AG04450 (cell line): ENCODE measurements around the gene PDE1C. TPM values are rescaled to one million over a fixed set of nuclear protein-coding genes. Genes with fewer than 3 reads are reported as not detected.

ENCODE experiments used
- CTCF ChIA-PET: fragments of 300-600, 350-600 bp; formaldehyde crosslinking; extraction: SDS; loops from one replicate; lab custom pipeline; 2022; ENCODE audit warnings: antibody characterized with exemption, inconsistent platforms; lab: Charles Lee
- POLR2A ChIA-PET: fragments of 350-600 bp; formaldehyde crosslinking; extraction: SDS; loops from one replicate; lab custom pipeline; 2021; ENCODE audit warnings: antibody characterized with exemption, inconsistent platforms; lab: Yijun Ruan, JAX
- DNase-seq: peaks from one replicate; pipeline ENCODE4 v3.0.0-alpha.2; 2011; ENCODE audit warnings: low read depth, low spot score
- H3K27ac ChIP-seq: one replicate; pipeline ENCODE4 v1.5.1; 2012; ENCODE audit warnings: low read depth, low read length, control low read depth
- H3K27me3 ChIP-seq: one replicate; pipeline ENCODE4 v1.6.0; 2012; ENCODE audit warnings: low read length; ENCODE audit not compliant: control insufficient read depth, insufficient read depth
- H3K4me3 ChIP-seq: 2 replicates; pipeline ENCODE4 v1.5.1; 2011; ENCODE audit warnings: mild to moderate bottlenecking, low read depth, low read length, control low read depth
- H3K9me3 ChIP-seq: 2 replicates; pipeline ENCODE4 v1.5.1; 2012; ENCODE audit warnings: low read length; ENCODE audit not compliant: control insufficient read depth, insufficient read depth
- polyA plus RNA-seq: library from polyadenylated mRNA; depleted of rRNA; stranded (reverse); fragments of >200 nt; gene quantifications from 2 replicates; pipeline ENCODE4 v1.2.3, GENCODE V29; 2011
- TF ChIP-seq, protein P1 (sequence below): IDR thresholded peaks from 2 replicates; pipeline ENCODE4 v1.5.1; 2011; ENCODE audit warnings: low read depth, low read length, control low read depth, inconsistent platforms

The PDE1C gene
- polyA plus RNA-seq, 1 experiment: 3.8 TPM

DNA sequence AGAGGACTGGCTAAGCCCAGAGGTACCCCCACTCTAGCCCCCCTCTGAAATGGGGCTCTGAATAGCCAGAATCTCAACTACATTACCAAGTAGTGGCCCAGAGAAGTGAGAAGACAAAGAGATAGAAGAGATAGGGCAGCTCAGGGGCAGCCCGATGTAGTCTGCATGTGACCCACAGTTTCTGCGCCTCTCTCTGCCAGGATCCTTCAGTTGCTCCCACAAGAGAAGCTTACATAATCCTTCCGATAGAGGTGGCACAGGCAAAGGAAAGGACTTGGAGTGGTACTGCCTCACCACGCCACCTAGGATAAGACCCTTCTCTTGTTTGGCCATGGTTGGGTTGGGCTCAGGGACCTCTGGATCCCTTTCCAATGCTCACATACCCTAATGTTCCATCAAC lies 5.4 kb upstream of the PDE1C start:
- POLR2A ChIA-PET: no interaction called here
- TF ChIP-seq, protein P1, sequence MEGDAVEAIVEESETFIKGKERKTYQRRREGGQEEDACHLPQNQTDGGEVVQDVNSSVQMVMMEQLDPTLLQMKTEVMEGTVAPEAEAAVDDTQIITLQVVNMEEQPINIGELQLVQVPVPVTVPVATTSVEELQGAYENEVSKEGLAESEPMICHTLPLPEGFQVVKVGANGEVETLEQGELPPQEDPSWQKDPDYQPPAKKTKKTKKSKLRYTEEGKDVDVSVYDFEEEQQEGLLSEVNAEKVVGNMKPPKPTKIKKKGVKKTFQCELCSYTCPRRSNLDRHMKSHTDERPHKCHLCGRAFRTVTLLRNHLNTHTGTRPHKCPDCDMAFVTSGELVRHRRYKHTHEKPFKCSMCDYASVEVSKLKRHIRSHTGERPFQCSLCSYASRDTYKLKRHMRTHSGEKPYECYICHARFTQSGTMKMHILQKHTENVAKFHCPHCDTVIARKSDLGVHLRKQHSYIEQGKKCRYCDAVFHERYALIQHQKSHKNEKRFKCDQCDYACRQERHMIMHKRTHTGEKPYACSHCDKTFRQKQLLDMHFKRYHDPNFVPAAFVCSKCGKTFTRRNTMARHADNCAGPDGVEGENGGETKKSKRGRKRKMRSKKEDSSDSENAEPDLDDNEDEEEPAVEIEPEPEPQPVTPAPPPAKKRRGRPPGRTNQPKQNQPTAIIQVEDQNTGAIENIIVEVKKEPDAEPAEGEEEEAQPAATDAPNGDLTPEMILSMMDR: no peak
- Histone ChIP-seq H3K9me3 (peaks cover 12% of the 10 kb centered on the region), H3K27me3 (no peaks in the 10 kb centered on the region), H3K4me3 (no peak overlapping the region), H3K27ac (no peak overlapping the region)
- CTCF ChIA-PET: no interaction called here
- no peak for DNase-seq

DNA sequence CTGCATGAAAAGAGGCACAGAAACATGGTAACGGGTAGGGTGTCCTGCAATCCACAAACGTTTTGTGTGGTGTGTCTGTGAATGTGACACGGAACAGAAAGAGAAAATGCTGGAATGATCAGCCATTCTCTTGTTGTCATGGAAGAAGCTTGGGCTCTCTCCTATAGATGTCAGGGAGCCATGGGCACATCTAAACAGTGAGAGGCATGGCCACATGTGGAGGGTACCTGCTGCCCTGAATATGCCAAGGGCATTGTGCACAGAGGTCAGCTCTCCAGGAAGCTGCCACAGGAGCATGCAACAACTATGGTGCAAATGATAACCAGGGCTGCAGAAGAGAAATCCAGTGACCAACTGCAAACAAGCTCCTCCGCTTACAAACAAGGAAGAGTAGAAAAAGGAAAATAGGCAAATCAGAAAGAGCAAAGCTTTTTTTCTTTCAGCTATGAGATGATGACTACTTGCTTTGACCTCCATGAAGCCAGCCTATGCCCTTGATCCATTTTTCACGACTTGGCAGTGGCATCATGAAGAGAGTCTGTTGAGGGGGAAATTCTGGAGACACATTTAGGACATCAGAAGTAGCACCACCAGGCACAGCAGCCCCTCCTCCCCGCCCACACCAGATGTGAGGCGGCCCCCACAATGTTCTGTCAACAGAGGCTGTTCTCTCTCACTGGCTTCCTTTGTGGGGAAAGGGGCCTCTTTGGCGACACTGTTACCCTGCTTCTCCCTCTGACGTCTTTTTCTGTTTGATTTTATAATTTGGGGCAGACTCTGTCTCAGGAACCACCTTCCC lies 4.8 kb upstream of the PDE1C start:
- TF ChIP-seq, protein P1: no peak
- ChIA-PET CTCF (no interaction called here), POLR2A (no interaction called here)
- H3K4me3 ChIP-seq: no peak overlapping the region
- no peak overlapping the region for H3K27ac ChIP-seq
- peaks cover 16% of the 10 kb centered on the region for H3K9me3 ChIP-seq
- H3K27me3 ChIP-seq: peaks cover 4% of the 10 kb centered on the region
- no peak for DNase-seq

DNA sequence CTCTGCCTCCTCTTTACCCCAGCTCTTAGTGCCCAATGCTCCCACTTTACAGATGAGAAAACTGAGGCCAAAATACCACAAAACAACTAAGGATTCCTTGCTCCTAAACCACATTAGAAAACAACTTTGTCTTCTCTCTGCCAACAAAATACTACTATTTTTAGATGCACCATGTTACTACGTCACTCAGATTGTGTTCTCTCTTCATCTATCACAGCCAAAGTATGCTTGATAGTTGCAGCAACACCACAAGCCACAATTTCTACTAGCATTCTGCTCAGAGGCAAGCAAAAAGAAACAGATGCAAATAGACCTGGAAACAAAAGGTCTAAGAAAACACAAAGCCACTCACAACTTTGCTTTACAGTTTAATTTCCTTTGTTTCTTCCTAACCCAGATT lies 3.3 kb upstream of the PDE1C start:
- Histone ChIP-seq H3K9me3 (peaks cover 7% of the 10 kb centered on the region), H3K27ac (no peak overlapping the region), H3K27me3 (peaks cover 4% of the 10 kb centered on the region), H3K4me3 (no peak overlapping the region)
- DNase-seq: no peak
- ChIA-PET POLR2A (no interaction called here), CTCF (no interaction called here)
- TF ChIP-seq, protein P1: no peak

DNA sequence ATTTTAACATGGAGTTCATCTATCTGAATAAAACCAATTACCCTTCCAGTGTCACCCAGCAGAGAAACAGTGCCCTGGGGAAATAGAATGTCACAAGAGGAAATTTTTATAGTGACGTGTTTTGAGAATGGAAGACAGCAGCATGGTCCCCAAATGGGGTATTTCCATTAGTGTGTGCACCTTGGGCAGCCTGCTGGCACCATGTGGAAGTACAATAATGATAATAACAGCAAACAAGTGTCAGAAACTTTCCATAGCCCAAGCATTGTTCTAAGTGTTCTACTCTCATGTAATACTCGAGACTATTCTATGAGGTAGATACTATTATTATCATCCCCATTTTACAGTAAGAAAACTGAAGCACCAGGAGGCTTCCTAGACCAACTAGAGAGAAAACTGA lies 2.2 kb upstream of the PDE1C start:
- no peak for DNase-seq
- peaks cover 4% of the 10 kb centered on the region for H3K27me3 ChIP-seq
- H3K27ac ChIP-seq: no peak overlapping the region
- TF ChIP-seq, protein P1: no peak
- H3K9me3 ChIP-seq: peaks cover 5% of the 10 kb centered on the region; the same call in 1 of the 2 replicates
- H3K4me3 ChIP-seq: no peak overlapping the region
- ChIA-PET POLR2A (no interaction called here), CTCF (no interaction called here)

DNA sequence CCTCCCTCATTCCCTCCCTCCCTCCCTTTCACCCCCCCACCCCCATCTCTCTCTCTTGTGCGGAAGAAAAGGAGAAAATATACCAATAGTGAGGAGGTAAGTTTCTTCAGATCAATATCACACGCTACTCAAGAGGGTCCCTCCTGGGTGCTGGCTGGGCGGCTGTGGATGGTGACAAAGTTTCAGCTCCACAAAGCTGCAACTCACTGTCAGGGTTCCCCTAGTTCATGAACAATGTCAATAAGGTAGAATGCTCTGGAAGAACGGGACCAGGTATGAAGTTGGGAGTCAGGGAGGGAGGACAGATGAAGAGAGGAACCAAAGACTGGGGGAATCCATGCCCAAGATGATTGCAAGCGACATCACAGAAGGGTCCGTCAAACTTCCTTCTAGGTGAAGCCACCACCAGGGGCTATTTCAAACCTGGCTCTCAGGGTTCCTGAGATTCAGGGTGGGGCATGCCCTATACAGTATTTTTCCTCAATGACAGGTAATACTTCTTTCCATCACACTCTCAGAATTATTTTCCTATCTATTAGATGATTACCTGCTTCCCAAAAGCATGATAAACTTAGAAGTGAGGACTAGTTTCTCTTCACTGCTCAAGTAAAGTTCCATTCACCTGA lies 1.4 kb upstream of the PDE1C start:
- Histone ChIP-seq H3K27ac (no peak overlapping the region), H3K9me3 (peaks cover 5% of the 10 kb centered on the region; the same call in 1 of the 2 replicates), H3K27me3 (peaks cover 4% of the 10 kb centered on the region), H3K4me3 (peak overlapping the region; percentile 58)
- DNase-seq: no peak
- CTCF ChIA-PET: no interaction called here
- TF ChIP-seq, protein P1: no peak
- POLR2A ChIA-PET: no interaction called here
